SU-DHL-6 (cell line): ENCODE results near the gene PPM1L.

Source experiments
- H2AFZ ChIP-seq: fragments of 200-600 bp; sonication (generic); 2 replicates; pipeline ENCODE4 v1.6.1; 2014; ENCODE audit warnings: low read depth, mild to moderate bottlenecking, moderate library complexity, mixed read lengths, antibody characterized with exemption, low read length; ENCODE audit not compliant: severe bottlenecking
- H3F3A ChIP-seq: fragments of 200-600 bp; shearing (Covaris generic); 2 replicates; pipeline ENCODE4 v1.6.0; 2016; ENCODE audit warnings: antibody characterized with exemption, mild to moderate bottlenecking; ENCODE audit not compliant: insufficient read depth
- H3K27ac ChIP-seq: fragments of 200-600 bp; sonication (generic); 2 replicates; pipeline ENCODE4 v1.5.1; 2016; ENCODE audit warnings: low read depth, mild to moderate bottlenecking, low read length, moderate library complexity, mixed read lengths
- H3K27me3 ChIP-seq: fragments of 200-600 bp; sonication (generic), shearing (Covaris generic); 2 replicates; pipeline ENCODE4 v1.6.0; 2014; ENCODE audit warnings: mild to moderate bottlenecking, low read length
- H3K36me3 ChIP-seq: fragments of 200-600 bp; sonication (generic); 2 replicates; pipeline ENCODE4 v1.6.1; 2014; ENCODE audit warnings: mild to moderate bottlenecking, low read length, mixed read lengths
- H3K4me2 ChIP-seq: fragments of 300-600, 200-600 bp; shearing (Covaris generic), sonication (generic); 2 replicates; pipeline ENCODE4 v1.6.0; 2014; ENCODE audit warnings: low read length, low read depth, mild to moderate bottlenecking; ENCODE audit not compliant: poor library complexity, severe bottlenecking
- H3K4me3 ChIP-seq: fragments of 200-600 bp; sonication (generic); 2 replicates; pipeline ENCODE4 v1.5.1; 2014; ENCODE audit warnings: antibody characterized with exemption, low read length, mild to moderate bottlenecking, mixed read lengths; ENCODE audit not compliant: insufficient read depth, poor library complexity, severe bottlenecking
- H3K79me2 ChIP-seq: fragments of 200-600 bp; sonication (generic); 2 replicates; pipeline ENCODE4 v1.6.1; 2014; ENCODE audit warnings: mild to moderate bottlenecking, low read length, moderate library complexity; ENCODE audit not compliant: insufficient read depth
- H3K9ac ChIP-seq: fragments of 200-600 bp; sonication (generic); 2 replicates; pipeline ENCODE4 v1.7.0; 2014; ENCODE audit warnings: mild to moderate bottlenecking, low read length
- H3K9me2 ChIP-seq: fragments of 200-600 bp; sonication (generic); replicated peaks from 2 replicates; pipeline ENCODE4 v1.6.1; 2014; ENCODE audit warnings: low read length; ENCODE audit not compliant: insufficient read depth
- H3K9me3 ChIP-seq: fragments of 200-600 bp; sonication (generic); 2 replicates; pipeline ENCODE4 v1.6.1; 2014; ENCODE audit warnings: low read length, mixed read lengths; ENCODE audit not compliant: insufficient read depth
- H4K20me1 ChIP-seq: fragments of 200-600 bp; sonication (generic); 2 replicates; pipeline ENCODE4 v1.6.1; 2014; ENCODE audit warnings: low read depth, mild to moderate bottlenecking, antibody characterized with exemption, low read length, moderate library complexity, mixed read lengths
- EZH2phosphoT487 ChIP-seq: fragments of 200-600 bp; sonication (generic), shearing (Covaris generic); conservative IDR thresholded peaks from 2 replicates; pipeline ENCODE4 v1.6.1; 2018; ENCODE audit warnings: mild to moderate bottlenecking, antibody characterized with exemption, low read length, moderate library complexity, mixed read lengths
- TF ChIP-seq, protein P1 (sequence below): fragments of 200-600 bp; sonication (generic); IDR thresholded peaks from one replicate; pipeline ENCODE4 v1.5.1; 2017; ENCODE audit warnings: antibody characterized with exemption, mild to moderate bottlenecking, low read length, moderate library complexity; ENCODE audit not compliant: insufficient read depth, poor library complexity, severe bottlenecking

PPM1L gene

DNA sequence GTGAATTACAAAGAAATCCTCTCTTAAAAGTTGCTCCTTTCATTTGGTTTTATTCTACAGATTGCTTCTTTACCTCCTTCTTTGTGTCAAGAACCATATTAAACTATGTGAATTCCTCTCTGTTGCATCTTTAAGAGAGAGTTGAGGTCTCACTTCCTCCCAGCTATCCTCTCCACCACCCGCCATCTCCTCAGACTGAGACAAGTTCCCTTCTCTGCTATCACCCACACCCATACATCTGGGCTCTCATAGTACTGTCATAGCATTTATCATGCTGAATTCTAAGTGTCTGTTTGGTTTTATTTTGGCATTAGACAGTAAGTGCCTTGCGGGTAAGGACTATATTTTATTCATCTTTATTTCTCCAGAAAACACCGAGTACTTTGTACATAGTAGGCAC lies 294.9 kb downstream of the PPM1L start:
- Histone ChIP-seq H3K27ac (no peak overlapping the region), H3K4me2 (no peak overlapping the region), H3K36me3 (no peaks in the 10 kb centered on the region), H3K9me3 (no peaks in the 10 kb centered on the region), H4K20me1 (no peaks in the 10 kb centered on the region), H3K4me3 (no peak overlapping the region), H3K9me2 (no peaks in the 10 kb centered on the region), H2AFZ (no peak overlapping the region), H3K27me3 (no peaks in the 10 kb centered on the region), H3K9ac (no peak overlapping the region), H3K79me2 (no peaks in the 10 kb centered on the region), H3F3A (no peaks in the 10 kb centered on the region)
- TF ChIP-seq, protein P1, sequence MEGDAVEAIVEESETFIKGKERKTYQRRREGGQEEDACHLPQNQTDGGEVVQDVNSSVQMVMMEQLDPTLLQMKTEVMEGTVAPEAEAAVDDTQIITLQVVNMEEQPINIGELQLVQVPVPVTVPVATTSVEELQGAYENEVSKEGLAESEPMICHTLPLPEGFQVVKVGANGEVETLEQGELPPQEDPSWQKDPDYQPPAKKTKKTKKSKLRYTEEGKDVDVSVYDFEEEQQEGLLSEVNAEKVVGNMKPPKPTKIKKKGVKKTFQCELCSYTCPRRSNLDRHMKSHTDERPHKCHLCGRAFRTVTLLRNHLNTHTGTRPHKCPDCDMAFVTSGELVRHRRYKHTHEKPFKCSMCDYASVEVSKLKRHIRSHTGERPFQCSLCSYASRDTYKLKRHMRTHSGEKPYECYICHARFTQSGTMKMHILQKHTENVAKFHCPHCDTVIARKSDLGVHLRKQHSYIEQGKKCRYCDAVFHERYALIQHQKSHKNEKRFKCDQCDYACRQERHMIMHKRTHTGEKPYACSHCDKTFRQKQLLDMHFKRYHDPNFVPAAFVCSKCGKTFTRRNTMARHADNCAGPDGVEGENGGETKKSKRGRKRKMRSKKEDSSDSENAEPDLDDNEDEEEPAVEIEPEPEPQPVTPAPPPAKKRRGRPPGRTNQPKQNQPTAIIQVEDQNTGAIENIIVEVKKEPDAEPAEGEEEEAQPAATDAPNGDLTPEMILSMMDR: no peak

DNA sequence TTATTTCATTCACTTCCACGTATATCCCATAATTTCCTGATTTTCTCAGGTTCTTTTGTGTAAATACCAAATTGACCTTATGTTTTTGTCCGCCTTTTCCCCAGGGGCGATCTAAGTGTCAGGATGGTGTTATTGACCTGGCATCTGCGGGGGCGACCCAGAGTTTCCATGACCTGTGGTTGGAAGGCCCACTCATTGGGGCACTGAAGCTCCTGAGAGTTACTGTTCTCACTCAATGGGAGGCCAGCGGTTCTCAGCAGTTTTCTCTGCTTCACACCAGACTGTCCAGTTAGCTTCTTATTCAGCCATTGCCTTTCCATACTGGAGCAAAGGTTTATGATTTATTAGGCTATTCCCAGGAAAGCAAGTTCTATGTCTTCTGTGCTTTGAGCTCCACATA lies 295.8 kb downstream of the PPM1L start:
- H2AFZ ChIP-seq: no peak overlapping the region
- H4K20me1 ChIP-seq: no peaks in the 10 kb centered on the region
- no peak overlapping the region for H3K27ac ChIP-seq
- no peaks in the 10 kb centered on the region for H3K9me3 ChIP-seq
- no peak overlapping the region for H3K4me3 ChIP-seq
- no peaks in the 10 kb centered on the region for H3K27me3 ChIP-seq
- no peak for TF ChIP-seq EZH2phosphoT487
- TF ChIP-seq, protein P1: no peak
- H3K9ac ChIP-seq: no peak overlapping the region
- no peak overlapping the region for H3K4me2 ChIP-seq
- no peaks in the 10 kb centered on the region for H3K36me3 ChIP-seq
- no peaks in the 10 kb centered on the region for H3F3A ChIP-seq
- no peaks in the 10 kb centered on the region for H3K79me2 ChIP-seq
- no peaks in the 10 kb centered on the region for H3K9me2 ChIP-seq

DNA sequence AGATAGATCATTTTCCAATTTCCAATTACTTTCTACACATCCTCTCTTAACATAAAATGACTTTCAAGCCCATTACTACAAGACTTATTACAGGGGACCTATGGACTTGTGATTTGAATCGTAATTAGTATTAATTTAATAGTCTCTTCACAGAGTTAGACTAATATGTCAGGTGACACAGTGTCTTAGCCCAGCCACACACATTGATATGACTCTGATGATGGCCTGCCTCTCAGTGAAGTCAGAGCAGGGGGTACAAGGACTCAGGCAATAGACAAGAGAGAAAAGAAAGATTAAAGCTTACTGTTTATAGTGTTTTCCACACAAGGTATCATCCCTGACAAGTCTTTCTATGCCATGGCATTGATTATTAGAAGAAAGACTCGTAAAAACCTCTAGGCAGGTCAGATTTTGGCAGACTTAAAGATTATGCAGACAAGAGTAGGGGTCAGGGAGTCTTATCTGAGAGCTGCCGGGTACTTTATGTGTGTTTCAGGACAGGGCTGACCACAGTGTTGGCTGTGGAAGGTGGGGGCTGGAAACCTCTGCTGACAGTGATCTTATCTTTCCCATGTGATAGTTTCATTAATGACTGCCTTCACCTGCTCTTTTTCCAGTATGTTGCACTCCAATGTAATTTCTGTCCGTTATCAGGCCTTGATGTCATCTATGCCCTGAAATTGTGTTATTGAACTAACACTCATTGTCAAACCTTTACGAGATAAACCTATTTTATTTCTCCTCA lies 299.0 kb downstream of the PPM1L start:
- Histone ChIP-seq H3K27ac (no peak overlapping the region), H3K9me2 (no peaks in the 10 kb centered on the region), H3K36me3 (no peaks in the 10 kb centered on the region), H3K79me2 (no peaks in the 10 kb centered on the region), H2AFZ (no peak overlapping the region), H3F3A (no peaks in the 10 kb centered on the region), H3K9me3 (no peaks in the 10 kb centered on the region), H3K27me3 (no peaks in the 10 kb centered on the region), H3K9ac (no peak overlapping the region), H3K4me3 (no peak overlapping the region), H3K4me2 (no peak overlapping the region), H4K20me1 (no peaks in the 10 kb centered on the region)
- no peak for TF ChIP-seq EZH2phosphoT487
- TF ChIP-seq, protein P1: no peak

DNA sequence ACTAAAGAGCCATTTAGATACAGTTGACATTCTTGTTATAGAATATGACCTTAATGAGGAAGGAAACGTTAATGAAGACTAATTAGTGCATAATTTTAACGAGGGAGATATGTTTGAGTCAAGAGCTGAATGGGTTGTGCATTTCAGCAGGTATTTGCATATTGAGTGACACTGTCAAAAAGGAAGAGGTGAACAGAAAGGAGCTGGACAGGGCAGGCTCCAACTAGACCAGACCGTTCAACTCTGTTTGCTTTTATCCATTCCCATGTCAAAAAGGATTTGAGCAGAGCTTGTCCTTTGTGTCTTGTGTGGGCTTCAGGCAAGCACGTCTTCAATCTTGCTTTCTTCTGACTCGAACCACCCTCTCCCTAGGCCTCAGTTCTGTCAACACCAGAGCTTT lies 308.4 kb downstream of the PPM1L start:
- Histone ChIP-seq H3K4me2 (no peak overlapping the region), H3K27ac (no peak overlapping the region), H3K4me3 (no peak overlapping the region), H3K9me2 (no peaks in the 10 kb centered on the region), H3K27me3 (no peaks in the 10 kb centered on the region), H3K36me3 (no peaks in the 10 kb centered on the region), H3K9ac (no peak overlapping the region), H2AFZ (no peak overlapping the region), H4K20me1 (no peaks in the 10 kb centered on the region), H3F3A (no peaks in the 10 kb centered on the region), H3K9me3 (no peaks in the 10 kb centered on the region), H3K79me2 (no peaks in the 10 kb centered on the region)
- TF ChIP-seq, protein P1: no peak
- TF ChIP-seq EZH2phosphoT487: no peak
